Kidney epithelial cell (primary cell): ENCODE data around the gene MAFG. TPM values are rescaled to one million over a fixed set of nuclear protein-coding genes. Genes with fewer than 3 reads are reported as not detected.

Experiments
- DNase-seq: peaks from one replicate; pipeline ENCODE4 v3.0.0-alpha.2; 2010; ENCODE audit warnings: low read depth
- H3K27me3 ChIP-seq: 2 replicates; pipeline ENCODE4 v1.6.0; 2011; ENCODE audit warnings: low read length; ENCODE audit not compliant: control insufficient read depth, insufficient read depth
- H3K36me3 ChIP-seq: 2 replicates; pipeline ENCODE4 v1.5.1; 2011; ENCODE audit warnings: low read length; ENCODE audit not compliant: control insufficient read depth, insufficient read depth
- H3K4me3 ChIP-seq: 2 replicates; pipeline ENCODE4 v1.5.1; 2011; ENCODE audit warnings: low read depth, mild to moderate bottlenecking, control low read depth, low read length
- CTCF ChIP-seq: IDR thresholded peaks from 2 replicates; pipeline ENCODE4 v1.5.1; 2011; ENCODE audit warnings: mild to moderate bottlenecking, moderate library complexity, low read length, control low read depth, inconsistent platforms; ENCODE audit not compliant: insufficient read depth, poor library complexity, severe bottlenecking
- total RNA-seq: library from RNA; depleted of rRNA; stranded (reverse); fragments of >200 nt; gene quantifications from 2 replicates; pipeline ENCODE4 v1.2.3, GENCODE V29; 2015

The MAFG gene
- total RNA-seq, 1 donor from 2014 or later: 41.1 TPM

- DNase-seq: no peak
- TF ChIP-seq CTCF: no peak
- H3K36me3 ChIP-seq: no peaks in the 10 kb centered on the region
Observed at GRCh38 chr17:81930142-81931125, 2.9 kb upstream of the MAFG start.

GRCh38 chr17:81929253-81930141 lies 2.0 kb upstream of the MAFG start:
- Histone ChIP-seq H3K4me3 (no peak overlapping the region), H3K27me3 (peaks cover 9% of the 10 kb centered on the region), H3K36me3 (no peaks in the 10 kb centered on the region)
- no peak for TF ChIP-seq CTCF
- DNase-seq: no peak

More at GRCh38 chr17:81930142-81931125, 2.9 kb upstream of the MAFG start:
- H3K27me3 ChIP-seq: peaks cover 9% of the 10 kb centered on the region
- H3K4me3 ChIP-seq: no peak overlapping the region

GRCh38 chr17:81928544-81929252 lies 1.2 kb upstream of the MAFG start:
- Histone ChIP-seq H3K27me3 (peaks cover 9% of the 10 kb centered on the region), H3K36me3 (no peaks in the 10 kb centered on the region), H3K4me3 (peak overlapping the region; percentile 81)
- no peak for DNase-seq
- TF ChIP-seq CTCF: no peak

GRCh38 chr17:81927152-81927652 lies 333 bp downstream of the MAFG start:
- no peak for DNase-seq
- no peaks in the 10 kb centered on the region for H3K36me3 ChIP-seq

More at GRCh38 chr17:81927152-81927652, 333 bp downstream of the MAFG start:
- no peak for TF ChIP-seq CTCF
- peak overlapping the region; percentile 81 for H3K4me3 ChIP-seq
- H3K27me3 ChIP-seq: peaks cover 9% of the 10 kb centered on the region
